Body of pancreas (tissue), 4 donors: ENCODE results near the gene AUTS2. TPM values are rescaled to one million over a fixed set of nuclear protein-coding genes. Genes with fewer than 3 reads are reported as not detected.
A peak's percentile ranks its signal among the peaks of the same experiment; 100 is the strongest.

ENCODE experiments used
- ATAC-seq: fragments of 150-250 bp; one replicate; pipeline ENCODE4 v1.9.1; 2016
- DNase-seq, 4 donors: peaks; one replicate each; pipeline ENCODE4 v3.0.0-alpha.2; 2019
- H3K27ac ChIP-seq, 4 donors: fragments of 200-600 bp; sonication (generic); 1 replicate in 3 of 4; 2 replicates in 1 of 4; pipeline versions ENCODE4 v1.5.1 to v1.6.1; 2016 to 2019; ENCODE audit warnings: mild to moderate bottlenecking in 1 of 4, mixed read lengths in 1 of 4, moderate library complexity in 1 of 4
- H3K27me3 ChIP-seq, 2 donors: fragments of 200-600 bp; sonication (generic); one replicate each; pipeline ENCODE4 v1.6.0; 2016; ENCODE audit warnings: mild to moderate bottlenecking in 1 of 2
- H3K36me3 ChIP-seq, 2 donors: fragments of 200-600 bp; sonication (generic); replicated peaks in 1 of 2; 2 replicates each; pipeline ENCODE4 v1.5.1; 2016; ENCODE audit warnings: low read depth in 2 of 2; ENCODE audit not compliant: insufficient read depth in 1 of 2
- H3K4me1 ChIP-seq: fragments of 200-600 bp; sonication (generic); one replicate; pipeline ENCODE4 v1.6.0; 2016
- H3K4me3 ChIP-seq, 2 donors: fragments of 200-600 bp; sonication (generic); 1 replicate in 1 of 2; 2 replicates in 1 of 2; pipeline ENCODE4 v1.5.1; 2016 to 2019
- H3K9me3 ChIP-seq, 3 donors: fragments of 200-600 bp; sonication (generic); 1 replicate in 2 of 3; 2 replicates in 1 of 3; pipeline ENCODE4 v1.5.1; 2016
- CTCF ChIP-seq, 7 experiments: fragments of 450-650 bp in 4 of 7; fragments of 200-600 bp in 3 of 7; sonication (generic) in 3 of 7; IDR thresholded peaks; one replicate each; pipeline ENCODE4 v1.5.1; 2016 to 2019; ENCODE audit warnings: antibody characterized with exemption in 7 of 7
- POLR2A ChIP-seq, 3 donors: fragments of 450-650 bp; IDR thresholded peaks; one replicate each; pipeline ENCODE4 v1.6.1; 2016; ENCODE audit warnings: antibody characterized with exemption in 3 of 3, mild to moderate bottlenecking in 2 of 3
- WGBS, 2 donors: methylation state at CpG; one replicate each; pipeline ENCODE4 v1.1.5; 2017; 5-methylcytosine and 5-hydroxymethylcytosine counted together
- intact Hi-C: fragments of 100-400 bp; cut with DNase I; formaldehyde crosslinking; loops from one replicate; pipeline ENCODE4 v1.15.1; 2023
- total RNA-seq, 2 donors: library from RNA; depleted of rRNA; stranded (reverse); fragments of >200 nt; gene quantifications; one replicate each; pipeline ENCODE4 v1.1.0, GENCODE V29; 2016

Gene AUTS2
- total RNA-seq, 2 donors from 2014 or later: 11.7 to 18.5 TPM

DNA sequence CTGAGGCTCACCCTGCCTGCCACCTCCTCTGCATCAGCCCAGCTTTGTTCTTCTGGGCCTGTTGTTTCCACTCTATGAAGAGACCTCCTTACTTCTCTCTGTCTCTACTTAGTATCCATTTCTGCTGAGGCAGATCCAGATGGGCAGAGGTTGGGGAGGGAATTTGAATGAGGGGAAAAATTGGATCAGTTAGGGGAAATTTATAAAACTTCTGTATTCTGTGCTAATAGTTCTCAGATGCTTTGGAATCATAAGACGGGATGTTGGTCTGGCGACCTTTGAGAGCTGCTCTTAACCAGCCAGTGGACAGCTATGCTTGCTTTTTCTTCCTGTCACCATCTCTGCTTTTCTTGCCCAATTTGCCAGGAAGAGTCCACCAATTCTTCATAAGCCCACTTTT, 55.5 kb downstream of the AUTS2 start:
- Histone ChIP-seq H3K9me3 (no peaks in the 10 kb centered on the region), H3K27ac (no peak overlapping the region), H3K4me3 (no peak overlapping the region), H3K4me1 (peaks cover 19% of the 10 kb centered on the region), H3K27me3 (no peaks in the 10 kb centered on the region), H3K36me3 (no peaks in the 10 kb centered on the region)
- 92 to 94% methylated on average over 2 of the region's 2 CpGs for WGBS, 2 donors
- TF ChIP-seq POLR2A (IDR thresholded peaks at IDR 0.05): no peak
- TF ChIP-seq CTCF (IDR thresholded peaks at IDR 0.05): no peak
- intact Hi-C loops: no loop called here
- no peak for DNase-seq
- no peak for ATAC-seq

DNA sequence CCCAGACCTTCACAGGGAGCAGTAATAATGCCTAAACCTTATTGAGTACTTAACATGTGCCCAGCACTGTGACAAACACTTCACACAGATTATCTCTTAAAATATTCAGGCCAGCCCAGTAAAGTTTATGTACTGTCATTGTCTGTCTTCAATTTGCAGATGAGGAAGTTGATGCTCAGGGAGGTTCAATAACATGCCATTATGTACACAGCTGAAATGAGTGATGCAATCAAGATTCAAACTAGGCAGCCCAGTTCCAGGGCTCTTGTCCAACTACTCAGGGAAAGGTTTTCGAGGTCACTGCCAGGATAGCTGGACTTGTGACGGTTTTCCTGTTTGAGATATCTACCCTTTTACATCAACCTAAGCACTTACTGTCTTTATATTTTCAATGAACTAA, 56.1 kb downstream of the AUTS2 start:
- Histone ChIP-seq H3K4me3 (no peak overlapping the region), H3K9me3 (no peaks in the 10 kb centered on the region), H3K27ac (no peak overlapping the region), H3K36me3 (no peaks in the 10 kb centered on the region), H3K4me1 (peaks cover 19% of the 10 kb centered on the region), H3K27me3 (no peaks in the 10 kb centered on the region)
- intact Hi-C loops: no loop called here
- peak; percentile 56 for ATAC-seq
- DNase-seq: peak; percentile 20 to 51 (median 38)
- TF ChIP-seq CTCF (IDR thresholded peaks at IDR 0.05) (no peak), POLR2A (IDR thresholded peaks at IDR 0.05) (no peak)
- WGBS, 2 donors: 5 to 18% methylated on average over 2 of the region's 2 CpGs

DNA sequence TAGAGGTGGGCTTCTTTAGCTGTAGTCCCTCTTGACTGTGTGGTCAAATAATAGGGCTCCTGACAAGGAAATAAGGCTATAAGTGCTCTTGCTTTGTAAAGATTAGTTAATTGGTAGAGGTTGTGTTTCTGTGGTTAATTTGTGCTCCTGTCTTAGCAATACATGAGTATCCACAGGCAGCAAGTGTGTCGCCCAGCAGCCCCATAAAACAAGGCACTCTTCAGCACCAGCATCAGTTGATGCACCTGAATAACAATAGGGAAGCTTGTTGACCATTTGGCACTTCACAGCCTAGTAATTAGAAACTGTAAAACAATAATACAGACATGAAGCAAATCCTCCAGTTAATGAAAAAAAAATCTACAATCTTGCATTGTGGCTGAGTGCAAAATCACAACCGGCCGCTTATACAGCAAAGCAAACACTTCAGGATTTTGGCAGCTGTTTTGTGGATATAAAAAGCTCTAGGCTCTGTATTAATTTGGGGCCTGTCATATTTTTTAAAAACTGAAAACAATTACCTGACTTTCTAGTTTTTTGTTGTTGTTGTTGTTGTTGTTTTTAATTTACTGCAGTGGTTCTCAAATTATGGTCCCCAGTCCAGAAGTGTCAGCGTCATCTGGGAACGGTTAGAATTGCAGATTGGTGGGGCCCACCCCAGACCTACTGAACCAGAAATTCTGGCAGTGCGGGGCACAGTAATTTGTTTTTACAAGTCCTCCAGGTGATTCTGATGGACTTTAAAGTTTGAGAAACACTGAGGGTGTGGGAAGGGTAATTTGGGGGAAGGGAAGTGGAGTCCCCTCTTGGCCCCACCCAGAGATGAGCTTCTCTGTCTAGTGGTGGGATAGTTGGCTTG, 56.8 kb downstream of the AUTS2 start:
- Histone ChIP-seq H3K27me3 (no peaks in the 10 kb centered on the region), H3K27ac (no peak overlapping the region), H3K4me3 (no peak overlapping the region), H3K4me1 (peaks cover 19% of the 10 kb centered on the region), H3K36me3 (no peaks in the 10 kb centered on the region), H3K9me3 (no peaks in the 10 kb centered on the region)
- TF ChIP-seq CTCF (IDR thresholded peaks at IDR 0.05): no peak
- no peak for TF ChIP-seq POLR2A (IDR thresholded peaks at IDR 0.05)
- intact Hi-C loops: no loop called here
- DNase-seq (no peak), ATAC-seq (no peak)
- WGBS, 2 donors: 66 to 74% methylated on average over 6 of the region's 6 CpGs

- Histone ChIP-seq H3K9me3 (no peaks in the 10 kb centered on the region), H3K36me3 (no peaks in the 10 kb centered on the region), H3K27ac (no peak overlapping the region), H3K4me1 (peaks cover 19% of the 10 kb centered on the region), H3K27me3 (no peaks in the 10 kb centered on the region), H3K4me3 (no peak overlapping the region)
- ATAC-seq (no peak), DNase-seq (no peak)
- no peak for TF ChIP-seq CTCF (IDR thresholded peaks at IDR 0.05)
- no peak for TF ChIP-seq POLR2A (IDR thresholded peaks at IDR 0.05)
- intact Hi-C loops: no loop called here
- 86 to 91% methylated on average over 2 of the region's 2 CpGs for WGBS, 2 donors
Measured at GRCh38 chr7:69656077-69656476, 57.8 kb downstream of the AUTS2 start.

GRCh38 chr7:69656890-69657289, 58.6 kb downstream of the AUTS2 start:
- TF ChIP-seq POLR2A (IDR thresholded peaks at IDR 0.05) (no peak), CTCF (IDR thresholded peaks at IDR 0.05) (no peak)
- H3K27ac ChIP-seq: no peak overlapping the region
- intact Hi-C loops: no loop called here
- no peak overlapping the region for H3K4me3 ChIP-seq
- H3K36me3 ChIP-seq: no peaks in the 10 kb centered on the region
- peaks cover 19% of the 10 kb centered on the region for H3K4me1 ChIP-seq
- ATAC-seq: no peak
- H3K9me3 ChIP-seq: no peaks in the 10 kb centered on the region
- DNase-seq: peak in 1 of 4 donors; percentile 10
- WGBS, 2 donors: 28 to 45% methylated on average over 5 of the region's 5 CpGs
- no peaks in the 10 kb centered on the region for H3K27me3 ChIP-seq
